GM21360 (cell line): ENCODE results near the gene CNNM2.
"Not testable (repeated sequence)": the region's sequence is repeated elsewhere in the genome, so short reads cannot be mapped to it uniquely, and the experiment has no call there.

ENCODE experiments used
- ATAC-seq: cut with Tn5 transposase; IDR thresholded peaks from one replicate; pipeline ENCODE4 v1.9.1; 2021; ENCODE audit warnings: mild to moderate bottlenecking, moderate library complexity; ENCODE audit not compliant: unreplicated experiment

CNNM2 gene

DNA sequence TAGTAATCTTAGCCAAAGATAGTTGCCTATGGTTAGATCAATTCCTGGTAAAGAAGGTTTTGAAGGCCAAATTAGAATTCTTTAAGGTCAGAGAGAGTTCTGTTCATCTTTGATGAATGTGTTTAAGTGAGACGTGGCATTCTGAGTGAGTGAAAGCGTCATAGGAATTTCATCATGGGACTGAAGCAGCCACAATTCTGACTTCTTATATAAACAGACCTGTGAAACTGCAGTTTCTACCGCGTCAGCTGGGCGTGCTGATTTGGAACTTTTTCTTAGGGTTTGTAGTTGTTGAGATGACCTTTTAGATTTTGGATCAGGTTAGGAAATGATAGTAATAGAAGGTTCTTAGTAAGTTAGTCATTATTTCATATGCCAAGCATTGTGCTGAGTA is 103.8 kb downstream of the CNNM2 start:
- ATAC-seq: no peak

- no peak for ATAC-seq
Observed at GRCh38 chr10:103025696-103026095, 107.6 kb downstream of the CNNM2 start.

- no peak for ATAC-seq
Observed at GRCh38 chr10:103038570-103038969, 120.5 kb downstream of the CNNM2 start.

GRCh38 chr10:103040418-103040817 is 122.3 kb downstream of the CNNM2 start:
- no peak for ATAC-seq

DNA sequence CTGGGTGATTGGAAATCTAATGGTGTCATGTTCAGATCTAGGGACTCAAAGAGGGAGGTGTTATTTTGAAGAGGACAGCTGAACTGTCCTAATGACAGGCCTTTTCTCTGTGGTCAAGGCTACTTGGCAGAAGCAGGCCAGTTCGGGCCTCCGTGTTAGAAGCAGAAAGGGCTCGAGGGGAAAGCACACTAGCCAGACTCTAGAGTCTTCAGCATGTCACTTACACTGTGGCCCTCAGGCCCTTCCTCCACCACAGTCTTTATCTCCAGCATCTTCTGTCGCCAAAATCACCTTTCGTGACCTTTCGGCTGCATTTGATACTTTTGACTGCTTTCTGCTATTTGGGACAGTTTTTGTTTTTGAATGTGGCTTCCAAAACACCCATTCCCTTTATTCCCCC is 123.3 kb downstream of the CNNM2 start:
- no peak for ATAC-seq

GRCh38 chr10:103042129-103042528 is 124.0 kb downstream of the CNNM2 start:
- no peak for ATAC-seq

- no peak for ATAC-seq
Observed at GRCh38 chr10:103042908-103043307, 124.8 kb downstream of the CNNM2 start.

- ATAC-seq: no peak
Observed at GRCh38 chr10:103044942-103045489, 126.9 kb downstream of the CNNM2 start.

DNA sequence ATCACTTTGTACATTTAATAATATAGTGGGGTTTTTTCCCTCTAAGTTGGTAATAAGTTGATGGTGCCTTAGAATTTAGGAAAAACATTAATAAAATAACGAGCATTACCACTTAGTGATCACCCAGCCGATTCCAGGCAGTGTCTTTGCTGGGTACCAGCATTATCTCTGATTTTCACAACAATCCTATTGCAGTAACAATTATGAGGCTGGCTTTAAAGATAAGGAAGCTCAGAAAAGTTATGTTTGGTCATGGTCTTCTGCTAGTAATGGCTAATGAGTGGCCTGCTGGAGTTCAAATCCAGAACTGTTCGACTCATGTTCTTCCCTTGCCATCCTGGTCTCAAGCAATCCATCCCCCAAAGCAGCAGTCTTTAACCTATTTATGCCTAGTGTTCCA is 127.9 kb downstream of the CNNM2 start:
- ATAC-seq: no peak

- no peak for ATAC-seq
Observed at GRCh38 chr10:103047381-103047780, 129.3 kb downstream of the CNNM2 start.

GRCh38 chr10:103049237-103049636 is 131.1 kb downstream of the CNNM2 start:
- no peak for ATAC-seq

DNA sequence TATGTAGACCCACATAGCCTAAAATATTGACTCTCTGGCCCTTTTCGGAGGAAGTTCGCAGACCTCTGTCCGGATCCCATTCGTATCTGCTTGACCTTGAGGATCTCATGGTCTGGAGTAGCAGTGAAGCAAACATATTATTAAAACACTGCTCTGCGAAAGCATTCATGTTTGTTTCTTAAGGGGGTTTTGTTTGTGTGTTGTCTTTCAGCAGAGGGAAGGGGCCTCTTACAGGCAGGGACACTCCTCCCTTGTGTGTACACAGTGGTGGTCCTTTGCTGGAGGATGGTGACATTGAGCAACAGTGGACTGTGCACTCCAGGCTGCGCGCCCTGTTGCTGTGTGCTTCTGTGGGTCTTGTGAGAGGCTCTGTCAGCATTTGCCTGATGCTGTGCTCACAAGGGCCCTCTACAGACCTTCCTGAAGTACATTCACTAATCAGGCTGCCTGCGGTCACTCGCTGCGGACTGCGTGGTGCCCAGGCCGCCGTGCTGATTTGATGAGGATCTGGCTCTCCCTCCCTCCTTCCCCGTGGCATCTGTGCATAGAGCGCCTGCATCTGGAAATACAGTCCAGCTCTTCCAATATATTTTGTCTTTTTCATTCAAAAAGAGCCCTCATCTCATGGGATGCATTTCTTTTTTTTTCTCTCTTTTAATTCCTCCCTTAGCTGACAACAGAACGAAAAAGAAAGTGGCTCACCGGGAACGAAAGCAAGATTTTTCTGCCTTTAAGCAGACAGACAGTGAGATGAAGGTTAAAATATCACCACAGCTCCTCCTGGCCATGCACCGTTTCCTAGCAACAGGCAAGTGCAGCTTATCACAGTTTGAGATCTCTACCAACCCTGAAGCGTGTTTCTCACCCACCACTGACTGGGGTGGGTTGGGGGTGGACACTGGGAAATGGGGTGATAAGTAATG is 135.8 kb downstream of the CNNM2 start:
- peak; percentile 82 for ATAC-seq

- no peak for ATAC-seq
Observed at GRCh38 chr10:103054621-103055020, 136.5 kb downstream of the CNNM2 start.

DNA sequence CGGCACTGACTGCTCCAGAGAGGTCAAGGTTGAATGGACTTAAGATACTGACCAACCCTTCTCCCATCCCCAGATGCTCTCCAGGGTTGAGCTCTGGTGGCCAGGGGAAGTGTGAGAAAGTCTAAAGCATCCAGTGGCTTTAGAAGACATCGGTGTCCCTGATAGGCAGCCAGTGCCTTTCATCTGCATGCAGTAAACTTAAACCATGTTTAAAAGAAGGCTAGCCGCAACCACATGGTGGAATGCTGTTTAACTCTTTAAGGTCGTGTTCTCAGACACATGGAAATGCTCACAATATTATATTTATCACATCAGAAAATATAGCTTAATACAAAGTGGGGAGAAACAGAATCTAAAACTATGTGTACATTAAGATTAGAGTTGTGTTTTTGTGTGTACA is 137.0 kb downstream of the CNNM2 start:
- no peak for ATAC-seq

DNA sequence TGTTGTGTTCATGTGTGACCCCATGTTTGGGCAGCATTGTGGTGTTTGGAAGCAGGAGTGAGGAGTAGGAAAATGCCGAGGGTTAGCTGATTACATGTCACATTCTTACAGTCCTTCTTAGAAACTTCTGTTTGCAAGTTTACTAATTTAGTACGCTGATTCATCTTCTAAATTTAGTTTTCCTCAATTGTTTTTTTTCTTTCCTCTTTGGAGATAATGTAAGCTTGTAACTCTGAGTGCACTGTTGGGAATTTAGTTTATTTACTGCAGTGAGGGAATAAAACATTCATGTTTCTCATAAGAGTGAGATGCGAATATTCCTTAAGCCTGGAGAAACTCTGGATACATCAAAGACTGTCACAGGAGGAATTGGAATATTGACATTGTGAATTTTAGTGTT is 139.9 kb downstream of the CNNM2 start:
- ATAC-seq: no peak

- no peak for ATAC-seq
Observed at GRCh38 chr10:103060575-103060974, 142.5 kb downstream of the CNNM2 start.

DNA sequence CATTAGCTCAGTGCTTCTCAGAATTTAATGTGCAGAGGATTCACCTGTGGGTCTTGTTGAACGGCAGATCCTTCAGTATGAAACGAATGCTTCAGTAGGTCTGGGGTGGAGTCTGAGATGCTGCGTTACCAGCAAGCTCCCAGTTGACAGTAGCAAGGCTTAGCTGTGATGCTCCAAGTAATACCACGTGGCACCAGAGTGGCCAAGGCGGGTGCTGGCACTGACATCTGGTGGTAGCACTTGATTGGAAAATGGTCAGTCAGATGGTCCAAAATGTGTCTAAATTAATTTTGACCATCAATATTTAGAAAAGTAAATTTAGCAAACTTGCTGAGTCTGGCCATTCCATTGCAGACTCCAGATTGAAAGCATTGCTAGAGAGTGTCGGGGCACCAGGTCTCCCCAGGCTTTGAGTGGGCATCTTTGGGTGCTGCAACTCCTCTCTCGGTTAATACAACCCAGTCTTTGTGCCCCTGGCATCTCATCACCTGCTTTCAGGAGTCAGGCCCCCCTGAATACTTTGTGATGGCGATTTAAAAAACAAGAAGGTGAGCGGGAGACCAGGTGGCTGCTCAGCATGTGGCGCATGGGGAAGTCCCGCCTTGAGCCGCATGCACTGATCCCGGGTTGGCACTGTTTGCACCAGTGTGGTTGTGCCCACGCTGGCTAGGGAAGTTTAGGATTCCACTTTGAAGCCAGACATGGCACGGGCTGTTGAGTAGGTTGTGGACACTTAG is 144.9 kb downstream of the CNNM2 start:
- no peak for ATAC-seq

DNA sequence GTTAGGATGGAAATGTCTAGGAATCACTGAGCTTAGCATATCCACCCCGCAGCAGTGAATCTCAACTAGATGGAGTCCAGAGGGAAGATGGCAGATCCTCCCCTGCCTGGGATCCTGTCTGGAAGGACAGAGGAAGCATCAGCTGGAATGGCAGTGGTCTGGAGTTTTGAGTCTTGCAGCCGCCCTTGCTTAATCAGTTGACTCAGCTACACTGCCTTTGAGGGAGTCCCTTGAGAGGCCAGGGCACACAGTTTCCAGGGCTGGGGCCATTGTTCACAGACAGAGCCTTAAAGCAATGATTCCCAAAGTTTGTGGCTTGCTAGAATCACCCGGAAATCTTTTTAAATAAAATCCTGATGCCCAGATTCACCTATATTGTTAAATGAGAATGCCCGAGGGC is 146.9 kb downstream of the CNNM2 start:
- ATAC-seq: no peak

GRCh38 chr10:103066141-103067098 is 148.3 kb downstream of the CNNM2 start:
- no peak for ATAC-seq

DNA sequence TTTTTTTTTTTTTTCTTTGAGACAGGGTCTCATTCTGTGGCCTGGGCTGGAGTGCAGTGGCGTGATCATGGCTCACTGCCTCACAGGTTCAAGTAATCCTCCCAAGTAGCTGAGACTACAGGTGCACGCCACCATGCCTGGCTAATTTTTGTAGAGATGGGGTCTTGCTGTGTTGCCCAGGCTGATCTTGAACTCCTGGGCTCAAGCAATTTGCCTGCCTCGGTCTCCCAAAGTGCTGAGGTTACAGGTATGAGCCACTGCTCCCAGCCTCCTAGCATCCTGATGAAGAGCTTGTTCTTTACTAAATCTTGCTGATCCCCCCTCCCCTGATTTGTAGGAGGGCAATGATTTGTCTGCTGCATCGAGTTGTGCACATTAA is 149.0 kb downstream of the CNNM2 start:
- not testable (repeated sequence) for ATAC-seq

DNA sequence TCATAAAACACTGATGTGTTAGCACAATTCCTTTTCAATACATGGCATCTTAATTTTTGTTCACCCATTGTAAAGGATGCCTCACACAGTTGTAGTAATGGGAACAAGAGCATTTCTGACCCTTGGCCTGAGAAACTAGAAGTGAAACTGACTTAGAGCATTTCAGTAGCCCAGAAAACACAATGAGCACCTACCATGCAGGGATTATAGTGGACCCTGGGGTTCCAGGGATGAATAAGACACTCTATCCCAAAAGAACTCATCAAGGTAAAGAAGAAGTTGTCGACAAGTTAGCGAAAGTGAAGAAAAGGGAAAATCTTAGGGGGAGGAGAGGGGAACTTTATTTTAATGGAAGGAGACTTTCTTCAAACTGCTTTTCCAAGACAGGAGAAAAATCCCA is 149.4 kb downstream of the CNNM2 start:
- no peak for ATAC-seq
